SK-N-SH (cell line): ENCODE results near the gene TRAM2.

ENCODE experiments used
- RCOR1 ChIP-seq: fragments of 150-350 bp; IDR thresholded peaks from 2 replicates; pipeline ENCODE4 v1.6.1; 2017; ENCODE audit warnings: antibody characterized with exemption, low read length
- TF ChIP-seq, protein P1 (sequence below): IDR thresholded peaks from 2 replicates; pipeline ENCODE4 v1.6.1; 2012; ENCODE audit warnings: mild to moderate bottlenecking, low read depth, low read length, moderate library complexity
- TF ChIP-seq, protein P2 (sequence below): fragments of 200-600 bp; sonication (generic); IDR thresholded peaks from 2 replicates; pipeline ENCODE4 v1.6.1; 2017; ENCODE audit warnings: antibody characterized with exemption, mild to moderate bottlenecking, moderate library complexity

- TF ChIP-seq, protein P1, sequence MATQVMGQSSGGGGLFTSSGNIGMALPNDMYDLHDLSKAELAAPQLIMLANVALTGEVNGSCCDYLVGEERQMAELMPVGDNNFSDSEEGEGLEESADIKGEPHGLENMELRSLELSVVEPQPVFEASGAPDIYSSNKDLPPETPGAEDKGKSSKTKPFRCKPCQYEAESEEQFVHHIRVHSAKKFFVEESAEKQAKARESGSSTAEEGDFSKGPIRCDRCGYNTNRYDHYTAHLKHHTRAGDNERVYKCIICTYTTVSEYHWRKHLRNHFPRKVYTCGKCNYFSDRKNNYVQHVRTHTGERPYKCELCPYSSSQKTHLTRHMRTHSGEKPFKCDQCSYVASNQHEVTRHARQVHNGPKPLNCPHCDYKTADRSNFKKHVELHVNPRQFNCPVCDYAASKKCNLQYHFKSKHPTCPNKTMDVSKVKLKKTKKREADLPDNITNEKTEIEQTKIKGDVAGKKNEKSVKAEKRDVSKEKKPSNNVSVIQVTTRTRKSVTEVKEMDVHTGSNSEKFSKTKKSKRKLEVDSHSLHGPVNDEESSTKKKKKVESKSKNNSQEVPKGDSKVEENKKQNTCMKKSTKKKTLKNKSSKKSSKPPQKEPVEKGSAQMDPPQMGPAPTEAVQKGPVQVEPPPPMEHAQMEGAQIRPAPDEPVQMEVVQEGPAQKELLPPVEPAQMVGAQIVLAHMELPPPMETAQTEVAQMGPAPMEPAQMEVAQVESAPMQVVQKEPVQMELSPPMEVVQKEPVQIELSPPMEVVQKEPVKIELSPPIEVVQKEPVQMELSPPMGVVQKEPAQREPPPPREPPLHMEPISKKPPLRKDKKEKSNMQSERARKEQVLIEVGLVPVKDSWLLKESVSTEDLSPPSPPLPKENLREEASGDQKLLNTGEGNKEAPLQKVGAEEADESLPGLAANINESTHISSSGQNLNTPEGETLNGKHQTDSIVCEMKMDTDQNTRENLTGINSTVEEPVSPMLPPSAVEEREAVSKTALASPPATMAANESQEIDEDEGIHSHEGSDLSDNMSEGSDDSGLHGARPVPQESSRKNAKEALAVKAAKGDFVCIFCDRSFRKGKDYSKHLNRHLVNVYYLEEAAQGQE, result no peak
- no peak for TF ChIP-seq RCOR1
- TF ChIP-seq, protein P2, sequence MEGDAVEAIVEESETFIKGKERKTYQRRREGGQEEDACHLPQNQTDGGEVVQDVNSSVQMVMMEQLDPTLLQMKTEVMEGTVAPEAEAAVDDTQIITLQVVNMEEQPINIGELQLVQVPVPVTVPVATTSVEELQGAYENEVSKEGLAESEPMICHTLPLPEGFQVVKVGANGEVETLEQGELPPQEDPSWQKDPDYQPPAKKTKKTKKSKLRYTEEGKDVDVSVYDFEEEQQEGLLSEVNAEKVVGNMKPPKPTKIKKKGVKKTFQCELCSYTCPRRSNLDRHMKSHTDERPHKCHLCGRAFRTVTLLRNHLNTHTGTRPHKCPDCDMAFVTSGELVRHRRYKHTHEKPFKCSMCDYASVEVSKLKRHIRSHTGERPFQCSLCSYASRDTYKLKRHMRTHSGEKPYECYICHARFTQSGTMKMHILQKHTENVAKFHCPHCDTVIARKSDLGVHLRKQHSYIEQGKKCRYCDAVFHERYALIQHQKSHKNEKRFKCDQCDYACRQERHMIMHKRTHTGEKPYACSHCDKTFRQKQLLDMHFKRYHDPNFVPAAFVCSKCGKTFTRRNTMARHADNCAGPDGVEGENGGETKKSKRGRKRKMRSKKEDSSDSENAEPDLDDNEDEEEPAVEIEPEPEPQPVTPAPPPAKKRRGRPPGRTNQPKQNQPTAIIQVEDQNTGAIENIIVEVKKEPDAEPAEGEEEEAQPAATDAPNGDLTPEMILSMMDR, result no peak
These were observed 39.7 kb downstream of the TRAM2 start for GRCh38 chr6:52537001-52537753.
